ENCODE measurements around the gene MCF2L. TPM values are rescaled to one million over a fixed set of nuclear protein-coding genes. Genes with fewer than 3 reads are reported as not detected.

MCF2L gene
- 0.56 and 0.61 TPM in 2 replicates for total RNA-seq

- intact Hi-C loops (cut with micrococcal nuclease), result loop anchor here (1.0 kb wide), 1 partner anchor 27 kb away; no protein-coding TSS in a partner anchor
Observed at GRCh38 chr13:112968910-112969691, at the start of gene MCF2L. Gene MCF2L (plus strand): TSS chr13:112969214. CDS start chr13:112969380, 166 bp downstream.

GRCh38 chr13:112923962-112924361 is 45.1 kb upstream of the MCF2L start:
- intact Hi-C loops (cut with micrococcal nuclease), result no loop called here

- intact Hi-C loops (cut with micrococcal nuclease), result no loop called here
Observed at GRCh38 chr13:112924365-112924764, 44.6 kb upstream of the MCF2L start.

GRCh38 chr13:112926003-112926402 is 43.0 kb upstream of the MCF2L start:
- intact Hi-C loops (cut with micrococcal nuclease), result no loop called here

GRCh38 chr13:112926993-112927392 is 42.0 kb upstream of the MCF2L start:
- intact Hi-C loops (cut with micrococcal nuclease), result no loop called here

- intact Hi-C loops (cut with micrococcal nuclease), result no loop called here
Observed at GRCh38 chr13:112928020-112928971, 40.7 kb upstream of the MCF2L start.

- intact Hi-C loops (cut with micrococcal nuclease), result no loop called here
Observed at GRCh38 chr13:112928972-112929782, 39.8 kb upstream of the MCF2L start.

- intact Hi-C loops (cut with micrococcal nuclease), result no loop called here
Observed at GRCh38 chr13:112929783-112930055, 39.3 kb upstream of the MCF2L start.

GRCh38 chr13:112930192-112930591 is 38.8 kb upstream of the MCF2L start:
- intact Hi-C loops (cut with micrococcal nuclease), result no loop called here

- intact Hi-C loops (cut with micrococcal nuclease), result no loop called here
Observed at GRCh38 chr13:112931028-112931934, 37.7 kb upstream of the MCF2L start.

- intact Hi-C loops (cut with micrococcal nuclease), result no loop called here
Observed at GRCh38 chr13:112932971-112933370, 36.0 kb upstream of the MCF2L start.

- intact Hi-C loops (cut with micrococcal nuclease), result no loop called here
Observed at GRCh38 chr13:112933649-112934048, 35.4 kb upstream of the MCF2L start.

GRCh38 chr13:112934078-112934477 is 34.9 kb upstream of the MCF2L start:
- intact Hi-C loops (cut with micrococcal nuclease), result no loop called here

- intact Hi-C loops (cut with micrococcal nuclease), result no loop called here
Observed at GRCh38 chr13:112938680-112939079, 30.3 kb upstream of the MCF2L start.

- intact Hi-C loops (cut with micrococcal nuclease), result no loop called here
Observed at GRCh38 chr13:112940236-112940635, 28.8 kb upstream of the MCF2L start.

GRCh38 chr13:112941349-112941748 is 27.7 kb upstream of the MCF2L start:
- intact Hi-C loops (cut with micrococcal nuclease), result no loop called here

- intact Hi-C loops (cut with micrococcal nuclease), result loop anchor here (1.0 to 2.0 kb wide), 9 partner anchors 28 to 621 kb away; partner anchors contain the start of genes DCUN1D2, LAMP1 and MCF2L
Observed at GRCh38 chr13:112941765-112942164, 27.2 kb upstream of the MCF2L start.

- intact Hi-C loops (cut with micrococcal nuclease), result loop anchor here (1.0 to 2.0 kb wide), 10 partner anchors 27 to 620 kb away; partner anchors contain the start of genes DCUN1D2, LAMP1, MCF2L and PCID2
Observed at GRCh38 chr13:112942689-112943308, 26.2 kb upstream of the MCF2L start.

GRCh38 chr13:112943309-112944125 is 25.5 kb upstream of the MCF2L start:
- intact Hi-C loops (cut with micrococcal nuclease), result loop anchor here (1.0 to 2.0 kb wide), 3 partner anchors 255 to 353 kb away; partner anchors contain the start of genes LAMP1 and PCID2
